ENCODE results near the gene ACSM2A. TPM values are rescaled to one million over a fixed set of nuclear protein-coding genes. Genes with fewer than 3 reads are reported as not detected.
"Not testable (repeated sequence)": the region's sequence is repeated elsewhere in the genome, so short reads cannot be mapped to it uniquely, and the experiment has no call there.

Gene ACSM2A
- polyA plus RNA-seq, 2 donors, result not detected

DNA sequence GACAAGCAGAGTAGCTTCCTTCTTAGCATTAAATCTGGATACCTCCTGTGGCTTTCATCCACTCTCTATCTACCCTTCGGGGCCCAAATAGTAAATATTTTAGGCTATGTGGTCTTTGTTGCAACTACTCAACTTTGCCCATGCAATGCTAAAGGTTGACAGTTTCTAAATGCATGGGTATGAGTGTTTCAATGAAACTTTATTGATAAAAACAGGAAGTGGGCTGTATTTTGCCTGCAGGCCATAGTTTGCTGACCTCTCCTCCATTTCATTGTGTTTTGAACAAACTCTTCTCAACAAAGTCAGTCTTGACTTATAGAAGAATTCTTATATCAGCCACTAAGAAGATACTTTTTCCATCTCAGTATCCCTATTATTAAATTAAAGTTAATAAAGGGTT is 34.1 kb downstream of the ACSM2A start:
- Histone ChIP-seq H3K4me3 (ENCODE audit: low read depth in 1 of 2, low read length in 2 of 2) (no peak overlapping the region), H3K9me3 (ENCODE audit: control insufficient read depth in 2 of 2, insufficient read depth in 1 of 2, low read depth in 1 of 2, low read length in 1 of 2) (no peaks in the 10 kb centered on the region), H3K27ac (ENCODE audit: low read depth in 2 of 2, low read length in 1 of 2) (no peak overlapping the region), H3K36me3 (ENCODE audit: control insufficient read depth in 2 of 2, insufficient read depth in 2 of 2, low read length in 1 of 2) (no peaks in the 10 kb centered on the region), H3K4me1 (ENCODE audit: control insufficient read depth in 2 of 2, insufficient read depth in 2 of 2, low read length in 1 of 2) (no peaks in the 10 kb centered on the region), H3K27me3 (ENCODE audit: control insufficient read depth in 1 of 2, insufficient read depth in 2 of 2, low read length in 2 of 2) (peaks cover 0 to 3% of the 10 kb centered on the region in 2 donors)
- WGBS, 2 donors, result 73 to 84% methylated on average over 1 of the region's 1 CpG

DNA sequence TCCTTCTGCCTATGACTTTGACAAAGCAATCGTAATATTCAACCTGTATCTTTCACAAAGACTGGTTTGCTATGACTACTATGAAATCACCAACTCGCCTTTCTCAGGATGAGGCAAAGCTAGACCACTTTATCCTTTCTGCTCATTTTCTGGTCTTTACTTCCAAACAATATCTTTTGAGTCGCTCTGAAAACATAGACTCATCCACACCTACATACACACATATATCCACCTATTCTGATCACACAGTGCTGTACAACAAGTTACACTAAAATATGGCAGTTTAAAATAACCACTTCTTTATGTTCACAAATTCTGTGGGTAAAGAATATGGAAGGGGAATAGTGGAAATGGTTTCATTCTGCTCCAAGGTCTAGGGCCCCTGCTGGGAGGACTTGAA is 39.7 kb downstream of the ACSM2A start:
- H3K27ac ChIP-seq (ENCODE audit: low read depth in 2 of 2, low read length in 1 of 2); H3K4me1 ChIP-seq (ENCODE audit: control insufficient read depth in 2 of 2, insufficient read depth in 2 of 2, low read length in 1 of 2); H3K4me3 ChIP-seq (ENCODE audit: low read depth in 1 of 2, low read length in 2 of 2); H3K36me3 ChIP-seq (ENCODE audit: control insufficient read depth in 2 of 2, insufficient read depth in 2 of 2, low read length in 1 of 2); H3K27me3 ChIP-seq (ENCODE audit: control insufficient read depth in 1 of 2, insufficient read depth in 2 of 2, low read length in 2 of 2); H3K9me3 ChIP-seq (ENCODE audit: control insufficient read depth in 2 of 2, insufficient read depth in 1 of 2, low read depth in 1 of 2, low read length in 1 of 2): not testable (repeated sequence)
- no CpG with 5 or more reads among the region's 3 CpGs for WGBS, 2 donors

DNA sequence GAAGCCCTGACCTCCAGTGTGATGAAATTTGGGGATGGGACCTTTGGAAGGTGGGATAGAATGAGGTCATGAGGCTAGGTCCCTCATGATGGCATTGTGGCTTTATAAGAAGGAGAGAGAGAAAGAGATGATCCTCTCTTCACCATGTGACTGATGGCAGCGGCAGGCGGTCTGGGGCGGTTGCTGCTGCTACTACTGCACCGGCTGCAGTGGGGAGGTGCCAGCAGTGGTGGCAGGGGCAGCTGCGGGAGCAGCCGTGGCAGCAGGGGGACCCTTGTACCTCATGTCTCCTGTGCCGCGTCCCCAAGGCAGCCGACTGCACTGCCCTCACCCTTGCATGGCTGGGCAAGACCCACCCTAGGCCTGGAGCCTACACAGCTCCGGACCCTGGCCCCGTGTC is 40.1 kb downstream of the ACSM2A start:
- H3K4me1 ChIP-seq (ENCODE audit: control insufficient read depth in 2 of 2, insufficient read depth in 2 of 2, low read length in 1 of 2); H3K27ac ChIP-seq (ENCODE audit: low read depth in 2 of 2, low read length in 1 of 2): not testable (repeated sequence)
- no CpG with 5 or more reads among the region's 11 CpGs for WGBS, 2 donors

DNA sequence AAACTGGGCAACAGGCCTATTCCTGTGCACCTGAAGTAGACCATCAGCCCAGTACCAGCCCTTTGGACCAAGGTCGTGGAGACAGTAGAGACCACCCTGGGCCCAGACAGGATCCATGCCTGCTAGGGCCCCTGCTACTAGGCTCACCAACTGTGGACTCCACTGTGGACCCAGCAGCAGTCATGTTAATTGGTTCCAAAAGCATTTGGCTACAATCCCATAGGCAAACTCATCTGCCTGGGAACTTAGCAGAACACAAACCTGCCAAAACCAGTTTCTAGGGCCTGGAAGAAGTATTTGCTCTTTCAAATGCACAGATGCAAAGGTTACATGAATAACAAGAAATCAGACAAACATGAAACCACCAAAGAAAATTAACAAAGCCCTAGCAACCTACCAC is 53.1 kb downstream of the ACSM2A start:
- H3K4me3 ChIP-seq (ENCODE audit: low read depth in 1 of 2, low read length in 2 of 2), result no peak overlapping the region
- H3K27me3 ChIP-seq (ENCODE audit: control insufficient read depth in 1 of 2, insufficient read depth in 2 of 2, low read length in 2 of 2), result no peaks in the 10 kb centered on the region
- no peaks in the 10 kb centered on the region for H3K36me3 ChIP-seq (ENCODE audit: control insufficient read depth in 2 of 2, insufficient read depth in 2 of 2, low read length in 1 of 2)
- 52 to 63% methylated on average over 1 of the region's 1 CpG for WGBS, 2 donors
- H3K27ac ChIP-seq (ENCODE audit: low read depth in 2 of 2, low read length in 1 of 2), result no peak overlapping the region
- H3K4me1 ChIP-seq (ENCODE audit: control insufficient read depth in 2 of 2, insufficient read depth in 2 of 2, low read length in 1 of 2), result no peaks in the 10 kb centered on the region
- peaks cover 0 to 7% of the 10 kb centered on the region in 2 donors for H3K9me3 ChIP-seq (ENCODE audit: control insufficient read depth in 2 of 2, insufficient read depth in 1 of 2, low read depth in 1 of 2, low read length in 1 of 2)

More for the DNA sequence above, 40.1 kb downstream of the ACSM2A start:
- not testable (repeated sequence) for H3K36me3 ChIP-seq (ENCODE audit: control insufficient read depth in 2 of 2, insufficient read depth in 2 of 2, low read length in 1 of 2); H3K9me3 ChIP-seq (ENCODE audit: control insufficient read depth in 2 of 2, insufficient read depth in 1 of 2, low read depth in 1 of 2, low read length in 1 of 2); H3K4me3 ChIP-seq (ENCODE audit: low read depth in 1 of 2, low read length in 2 of 2); H3K27me3 ChIP-seq (ENCODE audit: control insufficient read depth in 1 of 2, insufficient read depth in 2 of 2, low read length in 2 of 2)

DNA sequence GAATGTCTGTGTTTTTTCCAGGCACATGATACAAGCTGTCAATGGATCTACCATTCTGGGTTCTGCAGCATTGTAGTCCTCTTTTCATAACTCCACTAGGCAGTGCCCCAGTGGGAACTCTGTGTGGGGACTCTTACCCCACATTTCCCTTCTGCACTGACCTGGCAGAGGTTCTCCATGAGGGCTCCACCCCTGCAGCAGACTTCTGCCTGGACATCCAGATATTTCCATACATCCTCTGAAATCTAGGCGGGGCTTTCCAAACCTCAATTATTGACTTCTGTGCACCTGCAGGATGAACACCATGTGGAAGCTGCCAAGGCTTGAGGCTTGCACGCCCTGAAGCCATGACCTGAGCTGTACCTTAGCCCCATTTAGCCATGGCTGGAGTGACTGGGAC is 56.0 kb downstream of the ACSM2A start:
- no peak overlapping the region for H3K27ac ChIP-seq (ENCODE audit: low read depth in 2 of 2, low read length in 1 of 2)
- no peaks in the 10 kb centered on the region for H3K27me3 ChIP-seq (ENCODE audit: control insufficient read depth in 1 of 2, insufficient read depth in 2 of 2, low read length in 2 of 2)
- H3K4me1 ChIP-seq (ENCODE audit: control insufficient read depth in 2 of 2, insufficient read depth in 2 of 2, low read length in 1 of 2), result no peaks in the 10 kb centered on the region
- H3K36me3 ChIP-seq (ENCODE audit: control insufficient read depth in 2 of 2, insufficient read depth in 2 of 2, low read length in 1 of 2), result no peaks in the 10 kb centered on the region
- 64 to 69% methylated on average over 2 of the region's 2 CpGs for WGBS, 2 donors
- no peak overlapping the region for H3K4me3 ChIP-seq (ENCODE audit: low read depth in 1 of 2, low read length in 2 of 2)
- peaks cover 0 to 7% of the 10 kb centered on the region in 2 donors for H3K9me3 ChIP-seq (ENCODE audit: control insufficient read depth in 2 of 2, insufficient read depth in 1 of 2, low read depth in 1 of 2, low read length in 1 of 2)

DNA sequence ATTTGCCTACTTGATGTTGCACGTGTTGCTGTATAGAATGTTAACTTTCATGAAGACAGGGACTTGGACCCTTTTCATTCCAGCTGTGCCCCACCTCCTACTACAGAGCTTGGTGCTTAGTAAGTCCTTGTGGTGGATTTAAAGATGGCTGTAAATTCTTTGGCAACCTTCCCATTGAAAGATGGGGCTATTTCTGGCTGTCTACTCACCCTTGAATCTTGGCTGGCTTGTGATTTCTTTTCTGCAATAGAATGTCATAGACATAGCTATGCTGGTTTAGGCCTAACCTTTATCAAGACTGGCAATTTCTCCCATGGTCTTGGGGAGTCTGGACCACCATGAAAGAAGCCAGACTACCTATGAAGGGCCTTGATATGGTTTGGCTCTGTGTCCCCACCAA is 59.0 kb downstream of the ACSM2A start:
- Histone ChIP-seq H3K4me1 (ENCODE audit: control insufficient read depth in 2 of 2, insufficient read depth in 2 of 2, low read length in 1 of 2) (no peaks in the 10 kb centered on the region), H3K36me3 (ENCODE audit: control insufficient read depth in 2 of 2, insufficient read depth in 2 of 2, low read length in 1 of 2) (no peaks in the 10 kb centered on the region), H3K27me3 (ENCODE audit: control insufficient read depth in 1 of 2, insufficient read depth in 2 of 2, low read length in 2 of 2) (no peaks in the 10 kb centered on the region), H3K4me3 (ENCODE audit: low read depth in 1 of 2, low read length in 2 of 2) (no peak overlapping the region), H3K9me3 (ENCODE audit: control insufficient read depth in 2 of 2, insufficient read depth in 1 of 2, low read depth in 1 of 2, low read length in 1 of 2) (peaks cover 0 to 7% of the 10 kb centered on the region in 2 donors), H3K27ac (ENCODE audit: low read depth in 2 of 2, low read length in 1 of 2) (no peak overlapping the region)
- WGBS, 2 donors, result 56 to 57% methylated on average over 1 of the region's 1 CpG

DNA sequence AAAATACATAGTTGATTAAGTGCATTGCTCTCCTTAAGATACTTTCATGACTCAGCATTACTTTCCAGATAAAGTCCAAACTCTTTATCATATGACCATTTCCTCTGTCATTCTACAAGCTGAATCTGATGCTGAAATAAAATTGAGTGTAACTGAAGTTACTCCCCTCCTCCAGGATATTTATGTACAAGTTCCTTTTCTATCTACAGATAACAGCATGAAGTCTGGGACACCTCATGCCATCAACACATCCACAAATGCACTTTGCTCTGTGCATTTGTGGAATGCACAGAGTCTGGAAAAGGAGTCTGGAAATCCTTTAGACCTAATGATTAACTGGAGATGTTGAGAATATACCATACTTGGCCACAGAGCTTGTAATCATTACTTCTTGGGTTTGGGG is 64.4 kb downstream of the ACSM2A start:
- no peaks in the 10 kb centered on the region for H3K4me1 ChIP-seq (ENCODE audit: control insufficient read depth in 2 of 2, insufficient read depth in 2 of 2, low read length in 1 of 2)
- no peaks in the 10 kb centered on the region for H3K9me3 ChIP-seq (ENCODE audit: control insufficient read depth in 2 of 2, insufficient read depth in 1 of 2, low read depth in 1 of 2, low read length in 1 of 2)
- H3K27me3 ChIP-seq (ENCODE audit: control insufficient read depth in 1 of 2, insufficient read depth in 2 of 2, low read length in 2 of 2), result no peaks in the 10 kb centered on the region
- no peak overlapping the region for H3K4me3 ChIP-seq (ENCODE audit: low read depth in 1 of 2, low read length in 2 of 2)
- H3K27ac ChIP-seq (ENCODE audit: low read depth in 2 of 2, low read length in 1 of 2), result no peak overlapping the region
- H3K36me3 ChIP-seq (ENCODE audit: control insufficient read depth in 2 of 2, insufficient read depth in 2 of 2, low read length in 1 of 2), result no peaks in the 10 kb centered on the region

DNA sequence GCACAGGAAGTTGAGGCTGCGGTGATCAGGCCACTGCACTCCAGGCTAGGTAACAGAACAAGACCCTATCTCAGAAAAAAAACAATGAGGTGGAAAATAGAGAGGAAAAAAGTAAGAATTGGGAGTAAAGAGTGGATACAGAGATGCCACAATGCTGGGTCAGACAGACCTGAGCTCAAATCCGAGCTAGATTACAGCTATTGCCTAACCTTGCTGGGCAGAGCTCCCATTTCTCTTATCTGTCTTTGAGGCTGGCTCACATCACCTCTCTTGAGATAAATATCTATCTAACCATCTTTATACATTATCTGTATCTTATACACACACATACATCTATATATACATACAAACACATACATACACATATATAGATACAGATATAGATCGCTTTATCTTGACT is 65.8 kb downstream of the ACSM2A start:
- Histone ChIP-seq H3K9me3 (ENCODE audit: control insufficient read depth in 2 of 2, insufficient read depth in 1 of 2, low read depth in 1 of 2, low read length in 1 of 2) (no peaks in the 10 kb centered on the region), H3K27me3 (ENCODE audit: control insufficient read depth in 1 of 2, insufficient read depth in 2 of 2, low read length in 2 of 2) (no peaks in the 10 kb centered on the region), H3K4me3 (ENCODE audit: low read depth in 1 of 2, low read length in 2 of 2) (no peak overlapping the region), H3K4me1 (ENCODE audit: control insufficient read depth in 2 of 2, insufficient read depth in 2 of 2, low read length in 1 of 2) (no peaks in the 10 kb centered on the region), H3K27ac (ENCODE audit: low read depth in 2 of 2, low read length in 1 of 2) (no peak overlapping the region), H3K36me3 (ENCODE audit: control insufficient read depth in 2 of 2, insufficient read depth in 2 of 2, low read length in 1 of 2) (no peaks in the 10 kb centered on the region)
- 67 to 76% methylated on average over 3 of the region's 3 CpGs for WGBS, 2 donors

DNA sequence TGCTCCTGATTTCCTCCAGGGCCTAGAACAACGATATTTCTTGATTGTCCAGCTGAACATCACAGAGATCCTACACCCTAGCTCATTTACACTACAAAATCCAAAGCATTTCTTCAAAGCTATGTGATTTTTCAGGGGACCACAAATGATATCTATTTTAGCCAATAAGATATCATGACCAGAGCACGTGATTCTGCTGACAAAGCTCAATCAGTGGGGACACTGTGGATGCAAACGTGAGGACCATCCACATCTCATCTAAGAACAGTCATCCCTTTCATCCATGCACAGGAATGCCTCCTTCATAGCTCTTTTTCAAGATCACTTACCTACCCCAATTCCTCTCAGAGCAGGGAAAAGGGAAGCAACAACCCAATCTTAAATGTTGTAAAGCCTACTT is 67.9 kb downstream of the ACSM2A start:
- Histone ChIP-seq H3K27ac (ENCODE audit: low read depth in 2 of 2, low read length in 1 of 2) (no peak overlapping the region), H3K9me3 (ENCODE audit: control insufficient read depth in 2 of 2, insufficient read depth in 1 of 2, low read depth in 1 of 2, low read length in 1 of 2) (no peaks in the 10 kb centered on the region), H3K4me1 (ENCODE audit: control insufficient read depth in 2 of 2, insufficient read depth in 2 of 2, low read length in 1 of 2) (no peaks in the 10 kb centered on the region), H3K4me3 (ENCODE audit: low read depth in 1 of 2, low read length in 2 of 2) (no peak overlapping the region), H3K36me3 (ENCODE audit: control insufficient read depth in 2 of 2, insufficient read depth in 2 of 2, low read length in 1 of 2) (no peaks in the 10 kb centered on the region), H3K27me3 (ENCODE audit: control insufficient read depth in 1 of 2, insufficient read depth in 2 of 2, low read length in 2 of 2) (no peaks in the 10 kb centered on the region)
- WGBS, 2 donors, result 51 to 53% methylated on average over 3 of the region's 3 CpGs

DNA sequence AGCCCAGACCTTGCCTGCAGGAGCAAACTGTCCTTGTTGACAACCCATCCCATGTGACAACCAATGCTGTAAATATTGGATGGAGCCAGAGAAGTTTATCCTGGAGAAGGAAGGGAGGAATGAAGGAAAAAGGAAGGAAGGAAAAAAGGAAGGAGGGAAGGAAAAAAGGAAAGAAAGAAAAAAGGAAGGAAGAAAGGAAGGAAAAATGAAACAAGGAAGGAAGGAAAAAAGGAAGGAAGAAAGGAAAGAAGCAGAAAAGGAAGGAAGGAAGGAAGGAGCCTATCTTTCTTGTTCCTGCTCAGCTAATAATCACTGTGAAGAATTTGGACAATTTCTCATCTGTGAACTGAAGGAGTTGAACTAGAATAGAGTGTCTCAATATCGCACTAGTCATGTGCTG is 68.8 kb downstream of the ACSM2A start:
- H3K27ac ChIP-seq (ENCODE audit: low read depth in 2 of 2, low read length in 1 of 2), result no peak overlapping the region
- 88 to 91% methylated on average over 1 of the region's 1 CpG for WGBS, 2 donors
- H3K4me3 ChIP-seq (ENCODE audit: low read depth in 1 of 2, low read length in 2 of 2), result no peak overlapping the region
- H3K9me3 ChIP-seq (ENCODE audit: control insufficient read depth in 2 of 2, insufficient read depth in 1 of 2, low read depth in 1 of 2, low read length in 1 of 2), result no peaks in the 10 kb centered on the region
- H3K4me1 ChIP-seq (ENCODE audit: control insufficient read depth in 2 of 2, insufficient read depth in 2 of 2, low read length in 1 of 2), result no peaks in the 10 kb centered on the region
- H3K36me3 ChIP-seq (ENCODE audit: control insufficient read depth in 2 of 2, insufficient read depth in 2 of 2, low read length in 1 of 2), result no peaks in the 10 kb centered on the region
- no peaks in the 10 kb centered on the region for H3K27me3 ChIP-seq (ENCODE audit: control insufficient read depth in 1 of 2, insufficient read depth in 2 of 2, low read length in 2 of 2)
